ENCODE results near the gene BBS2.

The BBS2 gene

DNA sequence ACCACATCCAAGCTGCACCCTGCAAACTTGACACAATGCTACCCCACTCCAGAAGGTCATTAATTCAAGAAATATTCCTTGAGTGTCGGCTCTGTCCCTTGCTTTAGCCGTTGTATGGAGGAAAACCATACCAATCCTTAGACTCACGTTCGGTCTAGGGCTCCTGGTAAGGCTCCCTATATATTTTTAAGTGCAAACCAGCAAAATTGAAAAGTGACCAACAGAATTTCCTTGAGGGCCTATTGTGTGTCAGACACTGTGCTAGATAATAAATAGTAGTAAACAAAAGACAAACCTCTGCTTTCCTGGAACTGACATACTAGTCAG lies 390 bp upstream of the BBS2 start:
- Histone ChIP-seq H3K9me3 (ENCODE audit: control insufficient read depth in 5 of 5, low read length in 5 of 5) (no peaks in the 10 kb centered on the region), H3K9ac (ENCODE audit: low read length in 5 of 5) (peak overlapping the region in 4 of 5 donors; percentile 38 to 89 (median 74)), H3K27ac (ENCODE audit: low read depth, low read length) (peak overlapping the region; percentile 70), H3K27me3 (ENCODE audit: control insufficient read depth in 5 of 5, insufficient read depth in 4 of 5, low read length in 5 of 5) (peaks cover 0 to 6% (median 0%) of the 10 kb centered on the region in 5 donors), H3K36me3 (ENCODE audit: control insufficient read depth in 5 of 5, insufficient read depth in 5 of 5, low read length in 5 of 5) (no peaks in the 10 kb centered on the region), H3K4me1 (ENCODE audit: control insufficient read depth in 5 of 5, insufficient read depth in 5 of 5, low read length in 5 of 5) (peaks cover 2 to 18% (median 16%) of the 10 kb centered on the region in 5 donors), H3K4me3 (ENCODE audit: low read depth in 1 of 5, low read length in 5 of 5) (peak overlapping the region; percentile 69 to 100 (median 97))

DNA sequence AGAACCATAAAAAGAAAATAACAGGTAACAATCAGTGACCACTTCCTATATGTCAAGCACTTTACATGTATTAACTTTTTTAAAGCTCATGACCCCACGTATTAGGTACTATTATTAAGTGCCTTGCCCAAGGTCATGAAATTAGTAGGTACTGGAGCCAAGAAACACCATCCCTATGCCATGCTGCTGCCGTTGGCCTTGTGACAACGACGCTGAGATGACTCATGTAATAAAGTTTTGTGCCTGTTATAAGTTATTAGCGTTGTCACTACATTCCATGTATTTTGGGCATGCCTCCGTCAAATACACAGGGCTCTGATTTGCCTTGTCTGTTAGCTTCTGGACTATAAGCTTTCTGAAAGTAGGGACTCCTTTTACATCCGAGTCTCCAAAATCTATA lies 1.4 kb downstream of the BBS2 start:
- Histone ChIP-seq H3K36me3 (ENCODE audit: control insufficient read depth in 5 of 5, insufficient read depth in 5 of 5, low read length in 5 of 5) (no peaks in the 10 kb centered on the region), H3K27me3 (ENCODE audit: control insufficient read depth in 5 of 5, insufficient read depth in 4 of 5, low read length in 5 of 5) (no peaks in the 10 kb centered on the region), H3K9me3 (ENCODE audit: control insufficient read depth in 5 of 5, low read length in 5 of 5) (no peaks in the 10 kb centered on the region), H3K4me3 (ENCODE audit: low read depth in 1 of 5, low read length in 5 of 5) (no peak overlapping the region), H3K4me1 (ENCODE audit: control insufficient read depth in 5 of 5, insufficient read depth in 5 of 5, low read length in 5 of 5) (peaks cover 2 to 18% (median 16%) of the 10 kb centered on the region in 5 donors), H3K9ac (ENCODE audit: low read length in 5 of 5) (peak overlapping the region in 1 of 5 donors; percentile 14), H3K27ac (ENCODE audit: low read depth, low read length) (no peak overlapping the region)

DNA sequence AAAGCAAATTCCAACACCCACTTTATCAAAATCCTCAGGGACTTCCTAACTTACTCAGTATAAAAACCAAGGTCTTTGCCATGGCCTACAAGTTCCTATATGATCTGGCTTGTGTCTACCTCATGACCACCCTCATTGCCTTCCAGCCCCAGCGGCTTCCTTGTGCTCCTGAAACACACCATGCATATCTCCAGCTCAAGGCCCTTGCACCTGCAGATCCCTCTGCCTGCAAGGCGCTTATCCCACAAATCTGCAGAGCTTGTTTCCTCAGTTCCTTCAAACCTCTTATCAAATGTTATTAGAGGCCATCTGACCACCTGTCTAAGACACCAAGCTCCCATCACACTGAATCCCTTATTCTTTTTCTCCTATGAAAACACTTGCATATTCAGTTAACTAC lies 2.6 kb downstream of the BBS2 start:
- Histone ChIP-seq H3K36me3 (ENCODE audit: control insufficient read depth in 5 of 5, insufficient read depth in 5 of 5, low read length in 5 of 5) (peaks cover 0 to 8% (median 0%) of the 10 kb centered on the region in 5 donors), H3K27ac (ENCODE audit: low read depth, low read length) (no peak overlapping the region), H3K4me1 (ENCODE audit: control insufficient read depth in 5 of 5, insufficient read depth in 5 of 5, low read length in 5 of 5) (peaks cover 2 to 19% (median 16%) of the 10 kb centered on the region in 5 donors), H3K9me3 (ENCODE audit: control insufficient read depth in 5 of 5, low read length in 5 of 5) (no peaks in the 10 kb centered on the region), H3K27me3 (ENCODE audit: control insufficient read depth in 5 of 5, insufficient read depth in 4 of 5, low read length in 5 of 5) (no peaks in the 10 kb centered on the region), H3K4me3 (ENCODE audit: low read depth in 1 of 5, low read length in 5 of 5) (no peak overlapping the region), H3K9ac (ENCODE audit: low read length in 5 of 5) (no peak overlapping the region)

DNA sequence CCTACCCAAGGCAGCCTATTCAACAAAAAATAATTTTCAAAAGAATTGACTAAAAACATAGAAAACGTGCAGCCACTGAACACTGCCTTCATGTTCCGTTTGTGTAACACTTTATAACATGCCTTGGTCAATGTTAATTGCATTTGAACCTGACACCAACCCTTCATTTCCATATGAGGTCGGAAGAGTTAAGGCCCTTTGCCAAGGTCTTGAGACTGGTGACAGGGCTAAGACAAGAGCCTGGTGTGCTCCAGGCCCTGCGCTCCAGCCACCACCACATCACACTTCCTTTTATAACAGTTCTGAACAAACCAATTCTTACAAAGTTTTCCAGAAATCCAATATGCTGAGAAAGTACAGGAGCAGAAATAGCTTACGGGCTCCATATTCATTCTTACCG lies 4.2 kb downstream of the BBS2 start:
- Histone ChIP-seq H3K4me3 (ENCODE audit: low read depth in 1 of 5, low read length in 5 of 5) (no peak overlapping the region), H3K4me1 (ENCODE audit: control insufficient read depth in 5 of 5, insufficient read depth in 5 of 5, low read length in 5 of 5) (peaks cover 2 to 19% (median 16%) of the 10 kb centered on the region in 5 donors), H3K9ac (ENCODE audit: low read length in 5 of 5) (no peak overlapping the region), H3K27me3 (ENCODE audit: control insufficient read depth in 5 of 5, insufficient read depth in 4 of 5, low read length in 5 of 5) (no peaks in the 10 kb centered on the region), H3K9me3 (ENCODE audit: control insufficient read depth in 5 of 5, low read length in 5 of 5) (no peaks in the 10 kb centered on the region), H3K27ac (ENCODE audit: low read depth, low read length) (no peak overlapping the region), H3K36me3 (ENCODE audit: control insufficient read depth in 5 of 5, insufficient read depth in 5 of 5, low read length in 5 of 5) (peaks cover 0 to 14% (median 4%) of the 10 kb centered on the region in 5 donors)

DNA sequence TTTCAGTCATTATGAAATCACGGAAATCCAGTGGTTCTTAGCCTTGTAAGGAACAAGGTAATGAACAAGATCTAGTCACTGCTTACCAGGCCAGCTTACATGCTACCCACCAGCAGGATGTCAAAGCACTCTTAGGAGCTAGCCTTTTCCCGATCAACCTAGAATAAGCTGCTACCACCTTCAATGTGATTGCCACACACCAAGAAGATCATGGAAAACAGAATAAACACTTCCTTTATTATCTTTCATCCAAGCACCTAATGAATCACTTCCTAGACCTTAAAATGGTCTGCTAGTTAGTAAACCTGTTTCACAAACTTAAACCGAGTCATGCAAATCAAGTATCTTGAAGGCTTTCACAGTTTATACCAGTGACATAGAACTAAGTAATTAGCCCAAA lies 5.0 kb downstream of the BBS2 start:
- no peaks in the 10 kb centered on the region for H3K27me3 ChIP-seq (ENCODE audit: control insufficient read depth in 5 of 5, insufficient read depth in 4 of 5, low read length in 5 of 5)
- no peaks in the 10 kb centered on the region for H3K9me3 ChIP-seq (ENCODE audit: control insufficient read depth in 5 of 5, low read length in 5 of 5)
- H3K36me3 ChIP-seq (ENCODE audit: control insufficient read depth in 5 of 5, insufficient read depth in 5 of 5, low read length in 5 of 5): peaks cover 2 to 20% (median 11%) of the 10 kb centered on the region in 5 donors
- H3K27ac ChIP-seq (ENCODE audit: low read depth, low read length): no peak overlapping the region
- peaks cover 0 to 12% (median 10%) of the 10 kb centered on the region in 5 donors for H3K4me1 ChIP-seq (ENCODE audit: control insufficient read depth in 5 of 5, insufficient read depth in 5 of 5, low read length in 5 of 5)
- H3K9ac ChIP-seq (ENCODE audit: low read length in 5 of 5): no peak overlapping the region
- no peak overlapping the region for H3K4me3 ChIP-seq (ENCODE audit: low read depth in 1 of 5, low read length in 5 of 5)

DNA sequence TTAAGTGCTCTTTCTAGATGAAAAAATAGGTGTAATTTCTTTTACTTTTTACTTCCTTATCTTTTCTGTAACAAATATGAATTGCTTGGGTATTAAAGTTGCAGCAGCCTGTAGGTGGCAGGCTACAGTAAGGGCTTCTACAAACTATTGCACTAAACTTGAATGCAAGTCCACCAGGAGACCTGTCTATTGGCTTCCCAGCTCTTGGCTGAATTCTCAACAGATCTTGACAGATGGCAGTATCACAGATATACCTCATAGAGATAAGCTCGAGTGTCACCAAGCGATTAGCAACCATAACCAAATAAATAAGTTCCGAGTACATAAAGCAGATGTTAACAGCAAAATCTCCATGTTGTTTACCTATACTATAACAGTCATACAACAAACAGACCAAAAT lies 5.9 kb downstream of the BBS2 start:
- no peak overlapping the region for H3K4me3 ChIP-seq (ENCODE audit: low read depth in 1 of 5, low read length in 5 of 5)
- H3K9ac ChIP-seq (ENCODE audit: low read length in 5 of 5): no peak overlapping the region
- H3K9me3 ChIP-seq (ENCODE audit: control insufficient read depth in 5 of 5, low read length in 5 of 5): no peaks in the 10 kb centered on the region
- peaks cover 7 to 28% (median 17%) of the 10 kb centered on the region in 5 donors for H3K36me3 ChIP-seq (ENCODE audit: control insufficient read depth in 5 of 5, insufficient read depth in 5 of 5, low read length in 5 of 5)
- H3K27ac ChIP-seq (ENCODE audit: low read depth, low read length): no peak overlapping the region
- H3K4me1 ChIP-seq (ENCODE audit: control insufficient read depth in 5 of 5, insufficient read depth in 5 of 5, low read length in 5 of 5): peaks cover 0 to 7% (median 6%) of the 10 kb centered on the region in 5 donors
- no peaks in the 10 kb centered on the region for H3K27me3 ChIP-seq (ENCODE audit: control insufficient read depth in 5 of 5, insufficient read depth in 4 of 5, low read length in 5 of 5)

DNA sequence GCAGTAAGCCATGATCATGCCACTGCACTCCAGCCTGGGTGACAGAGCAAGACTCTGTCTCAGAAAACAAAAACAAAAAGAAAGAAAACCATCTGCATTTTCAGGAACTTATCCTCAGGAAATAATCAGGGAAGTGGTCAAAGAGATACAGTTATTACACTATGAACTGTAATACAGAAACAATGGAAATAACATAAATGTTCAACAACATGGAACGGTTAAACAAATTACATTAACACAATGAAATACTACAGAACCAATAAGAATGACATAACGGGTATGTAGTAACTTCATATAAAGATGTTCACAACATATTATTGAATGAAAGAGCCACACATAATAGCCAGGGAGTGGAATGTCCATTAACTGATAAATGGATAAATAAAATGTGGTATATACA lies 6.7 kb downstream of the BBS2 start:
- H3K4me3 ChIP-seq (ENCODE audit: low read depth in 1 of 5, low read length in 5 of 5): no peak overlapping the region
- H3K9ac ChIP-seq (ENCODE audit: low read length in 5 of 5): no peak overlapping the region
- no peaks in the 10 kb centered on the region for H3K27me3 ChIP-seq (ENCODE audit: control insufficient read depth in 5 of 5, insufficient read depth in 4 of 5, low read length in 5 of 5)
- no peaks in the 10 kb centered on the region for H3K9me3 ChIP-seq (ENCODE audit: control insufficient read depth in 5 of 5, low read length in 5 of 5)
- H3K36me3 ChIP-seq (ENCODE audit: control insufficient read depth in 5 of 5, insufficient read depth in 5 of 5, low read length in 5 of 5): peaks cover 10 to 37% (median 25%) of the 10 kb centered on the region in 5 donors
- H3K4me1 ChIP-seq (ENCODE audit: control insufficient read depth in 5 of 5, insufficient read depth in 5 of 5, low read length in 5 of 5): peaks cover 0 to 4% (median 3%) of the 10 kb centered on the region in 5 donors
- H3K27ac ChIP-seq (ENCODE audit: low read depth, low read length): no peak overlapping the region

DNA sequence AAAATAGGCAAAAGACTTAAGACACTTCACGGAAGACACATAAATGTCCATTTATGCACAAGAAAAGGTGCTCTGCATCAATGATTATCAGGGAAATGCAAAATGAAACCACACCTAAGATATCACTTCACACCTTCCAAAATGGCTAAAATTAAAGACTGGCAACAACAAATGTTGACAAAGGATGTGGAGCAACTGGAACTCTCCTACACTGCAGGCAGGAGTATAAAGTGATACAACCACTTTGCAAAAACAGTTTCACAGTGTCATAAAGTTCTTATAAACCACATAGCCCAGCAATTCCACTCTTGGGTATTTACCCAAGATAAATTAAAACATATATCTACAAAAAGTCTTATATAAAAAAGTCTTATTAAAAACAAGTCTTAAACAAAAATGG lies 7.8 kb downstream of the BBS2 start:
- Histone ChIP-seq H3K27ac (ENCODE audit: low read depth, low read length) (no peak overlapping the region), H3K27me3 (ENCODE audit: control insufficient read depth in 5 of 5, insufficient read depth in 4 of 5, low read length in 5 of 5) (no peaks in the 10 kb centered on the region), H3K36me3 (ENCODE audit: control insufficient read depth in 5 of 5, insufficient read depth in 5 of 5, low read length in 5 of 5) (peaks cover 16 to 41% (median 27%) of the 10 kb centered on the region in 5 donors), H3K9me3 (ENCODE audit: control insufficient read depth in 5 of 5, low read length in 5 of 5) (no peaks in the 10 kb centered on the region), H3K9ac (ENCODE audit: low read length in 5 of 5) (no peak overlapping the region), H3K4me1 (ENCODE audit: control insufficient read depth in 5 of 5, insufficient read depth in 5 of 5, low read length in 5 of 5) (peaks cover 0 to 3% (median 0%) of the 10 kb centered on the region in 5 donors), H3K4me3 (ENCODE audit: low read depth in 1 of 5, low read length in 5 of 5) (no peak overlapping the region)

DNA sequence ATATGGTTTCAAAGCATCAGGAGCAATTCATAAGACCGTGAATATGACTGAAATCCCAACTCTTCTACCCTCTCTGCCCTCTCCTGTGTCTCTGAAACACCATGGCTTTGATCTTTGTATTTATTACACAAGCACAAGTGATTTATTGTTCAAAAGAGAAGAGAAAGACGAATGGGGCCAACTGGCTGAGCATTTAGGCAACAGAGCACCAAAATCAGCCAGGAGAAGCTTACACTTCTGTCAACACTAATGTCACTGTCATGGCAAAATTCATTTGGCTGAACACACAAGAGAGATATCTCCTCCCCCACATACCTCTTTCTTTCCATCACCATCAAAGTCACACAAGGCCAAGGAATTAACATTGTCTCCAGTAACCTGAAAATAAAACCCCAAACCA lies 9.3 kb downstream of the BBS2 start:
- Histone ChIP-seq H3K4me3 (ENCODE audit: low read depth in 1 of 5, low read length in 5 of 5) (no peak overlapping the region), H3K27ac (ENCODE audit: low read depth, low read length) (no peak overlapping the region), H3K36me3 (ENCODE audit: control insufficient read depth in 5 of 5, insufficient read depth in 5 of 5, low read length in 5 of 5) (peaks cover 28 to 50% (median 33%) of the 10 kb centered on the region in 5 donors), H3K9me3 (ENCODE audit: control insufficient read depth in 5 of 5, low read length in 5 of 5) (no peaks in the 10 kb centered on the region), H3K4me1 (ENCODE audit: control insufficient read depth in 5 of 5, insufficient read depth in 5 of 5, low read length in 5 of 5) (peaks cover 0 to 3% (median 0%) of the 10 kb centered on the region in 5 donors), H3K9ac (ENCODE audit: low read length in 5 of 5) (no peak overlapping the region), H3K27me3 (ENCODE audit: control insufficient read depth in 5 of 5, insufficient read depth in 4 of 5, low read length in 5 of 5) (no peaks in the 10 kb centered on the region)

DNA sequence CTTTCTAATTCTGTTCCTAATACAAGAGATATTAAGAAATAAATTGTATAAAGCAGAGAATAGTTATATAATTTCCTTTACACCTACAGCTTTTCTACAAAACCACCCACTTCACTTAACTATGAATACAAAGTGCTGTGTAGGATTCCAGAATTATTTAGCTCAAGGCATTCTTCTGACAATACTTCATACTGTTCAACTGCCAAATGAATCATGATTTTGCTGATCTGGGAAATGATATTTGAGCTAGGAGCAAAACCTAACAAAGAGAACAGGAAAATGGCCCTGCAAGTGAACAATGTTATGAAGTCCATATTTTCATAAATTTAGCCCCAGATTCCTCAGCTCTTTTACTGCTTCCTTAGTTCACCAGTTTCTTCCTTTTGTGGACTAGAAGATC lies 12.9 kb downstream of the BBS2 start:
- H3K4me3 ChIP-seq (ENCODE audit: low read depth in 1 of 5, low read length in 5 of 5): no peak overlapping the region
- no peaks in the 10 kb centered on the region for H3K27me3 ChIP-seq (ENCODE audit: control insufficient read depth in 5 of 5, insufficient read depth in 4 of 5, low read length in 5 of 5)
- peaks cover 40 to 68% (median 52%) of the 10 kb centered on the region in 5 donors for H3K36me3 ChIP-seq (ENCODE audit: control insufficient read depth in 5 of 5, insufficient read depth in 5 of 5, low read length in 5 of 5)
- H3K9me3 ChIP-seq (ENCODE audit: control insufficient read depth in 5 of 5, low read length in 5 of 5): no peaks in the 10 kb centered on the region
- H3K9ac ChIP-seq (ENCODE audit: low read length in 5 of 5): no peak overlapping the region
- H3K4me1 ChIP-seq (ENCODE audit: control insufficient read depth in 5 of 5, insufficient read depth in 5 of 5, low read length in 5 of 5): no peaks in the 10 kb centered on the region
- no peak overlapping the region for H3K27ac ChIP-seq (ENCODE audit: low read depth, low read length)

DNA sequence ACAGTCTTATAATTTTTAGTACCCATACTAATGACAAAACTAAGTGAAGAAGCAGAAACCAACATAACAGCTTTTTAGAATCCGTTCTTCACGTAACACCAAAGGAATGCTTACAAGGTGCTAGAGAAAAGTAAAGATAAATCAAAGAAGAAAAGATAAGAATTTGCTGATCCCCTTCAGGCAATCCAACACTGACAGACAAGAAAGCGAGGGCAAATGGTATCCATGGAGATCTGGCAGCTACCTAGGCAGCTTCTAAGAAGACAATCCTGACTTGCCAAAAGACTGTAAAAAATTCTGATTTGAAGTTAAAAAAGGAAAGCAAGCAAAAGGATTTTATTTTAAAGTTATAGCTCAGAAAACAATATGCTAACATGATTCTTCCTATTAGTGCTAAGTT lies 14.6 kb downstream of the BBS2 start:
- H3K27me3 ChIP-seq (ENCODE audit: control insufficient read depth in 5 of 5, insufficient read depth in 4 of 5, low read length in 5 of 5): no peaks in the 10 kb centered on the region
- no peak overlapping the region for H3K4me3 ChIP-seq (ENCODE audit: low read depth in 1 of 5, low read length in 5 of 5)
- no peak overlapping the region for H3K27ac ChIP-seq (ENCODE audit: low read depth, low read length)
- H3K9me3 ChIP-seq (ENCODE audit: control insufficient read depth in 5 of 5, low read length in 5 of 5): no peaks in the 10 kb centered on the region
- no peaks in the 10 kb centered on the region for H3K4me1 ChIP-seq (ENCODE audit: control insufficient read depth in 5 of 5, insufficient read depth in 5 of 5, low read length in 5 of 5)
- peaks cover 48 to 74% (median 61%) of the 10 kb centered on the region in 5 donors for H3K36me3 ChIP-seq (ENCODE audit: control insufficient read depth in 5 of 5, insufficient read depth in 5 of 5, low read length in 5 of 5)
- no peak overlapping the region for H3K9ac ChIP-seq (ENCODE audit: low read length in 5 of 5)

Measured in subcutaneous abdominal adipose tissue (tissue), 5 donors.